MCF 10A (cell line): ENCODE measurements around the gene RNF175. TPM values are rescaled to one million over a fixed set of nuclear protein-coding genes. Genes with fewer than 3 reads are reported as not detected.

Experiments used
- BruUV-seq: library from RNA; stranded (reverse); fragments of 400-500 nt; replicated peaks from 2 replicates; lab custom pipeline; 2021; lab: Mats Ljungman, UMichigan
- CTCF ChIA-PET: fragments of 300-600 bp; sonication (Branson Sonifier 250); formaldehyde crosslinking; extraction: SDS; loops from one replicate; lab custom pipeline; 2021; ENCODE audit warnings: antibody characterized with exemption, inconsistent platforms; lab: Yijun Ruan, JAX
- POLR2A ChIA-PET: fragments of 300-600, 350-650 bp; sonication (Branson Sonifier 250); formaldehyde crosslinking; extraction: SDS; loops from one replicate; lab custom pipeline; 2020; ENCODE audit warnings: antibody characterized with exemption, inconsistent platforms; lab: Yijun Ruan, JAX
- DNase-seq: peaks from one replicate; pipeline ENCODE4 v3.0.0-alpha.2; 2018; ENCODE audit not compliant: unreplicated experiment
- H3K27ac Mint-ChIP-seq: one replicate; pipeline ENCODE4 v1.8.0; 2022; ENCODE audit warnings: mild to moderate bottlenecking, low read depth, mixed read lengths; ENCODE audit not compliant: unreplicated experiment
- H3K27me3 Mint-ChIP-seq: one replicate; pipeline ENCODE4 v1.8.0; 2022; ENCODE audit warnings: mixed read lengths; ENCODE audit not compliant: insufficient read depth, unreplicated experiment
- H3K36me3 Mint-ChIP-seq: one replicate; pipeline ENCODE4 v1.8.0; 2022; ENCODE audit warnings: mild to moderate bottlenecking, moderate library complexity, mixed read lengths; ENCODE audit not compliant: insufficient read depth, unreplicated experiment
- H3K4me1 Mint-ChIP-seq: one replicate; pipeline ENCODE4 v1.8.0; 2022; ENCODE audit warnings: mixed read lengths; ENCODE audit not compliant: insufficient read depth, unreplicated experiment
- H3K4me3 Mint-ChIP-seq: one replicate; pipeline ENCODE4 v1.8.0; 2022; ENCODE audit warnings: mild to moderate bottlenecking, moderate library complexity, mixed read lengths; ENCODE audit not compliant: unreplicated experiment
- H3K9me3 Mint-ChIP-seq: one replicate; pipeline ENCODE4 v1.8.0; 2022; ENCODE audit warnings: mixed read lengths; ENCODE audit not compliant: unreplicated experiment
- intact Hi-C: fragments of 100-400 bp; cut with micrococcal nuclease; formaldehyde crosslinking; loops from 2 replicates; pipeline ENCODE4 v1.14.1; 2022
- total RNA-seq: library from RNA; stranded (reverse); gene quantifications from 2 replicates; pipeline ENCODE4 v1.2.3, GENCODE V29; 2022
- TF ChIP-seq, protein P1 (sequence below): fragments of 200-600 bp; IDR thresholded peaks from one replicate; pipeline ENCODE4 v1.8.0; 2022; ENCODE audit warnings: antibody characterized with exemption, mild to moderate bottlenecking; ENCODE audit not compliant: unreplicated experiment

Gene RNF175
- total RNA-seq, 1 experiment from 2014 or later: 0.42 TPM

DNA sequence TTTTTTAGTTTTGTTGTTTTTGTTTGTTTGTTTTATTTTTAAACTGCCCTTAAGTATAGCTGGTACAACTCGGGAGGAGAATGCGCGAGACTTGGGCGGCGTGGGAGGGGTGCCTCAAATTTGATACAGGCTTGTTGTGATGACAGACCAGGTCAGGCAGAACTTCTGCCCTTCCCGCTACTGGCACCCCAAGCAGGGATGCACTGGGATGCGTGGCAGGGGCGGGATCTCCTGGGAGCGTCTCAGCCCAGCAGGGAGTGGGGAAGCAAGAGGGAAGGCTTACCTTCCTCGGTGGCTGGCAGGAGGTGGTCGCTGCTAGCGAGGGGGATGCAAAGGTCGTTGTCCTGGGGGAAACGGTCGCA lies 28.2 kb upstream of the RNF175 start:
- POLR2A ChIA-PET: no interaction called here
- H3K27me3 Mint-ChIP-seq: no peaks in the 10 kb centered on the region
- no peak overlapping the region for H3K27ac Mint-ChIP-seq
- CTCF ChIA-PET: interaction anchor here (0.6 to 3.5 kb wide), 4 partner anchors 424 to 717 kb away, joined by 3 to 23 read pairs (median 3); no protein-coding TSS in a partner anchor
- no peaks in the 10 kb centered on the region for H3K36me3 Mint-ChIP-seq
- no peak overlapping the region for H3K4me3 Mint-ChIP-seq
- no peaks in the 10 kb centered on the region for H3K4me1 Mint-ChIP-seq
- intact Hi-C loops: loop anchor here (5.0 kb wide), 1 partner anchor 764 kb away; the partner anchor contains the start of gene PLRG1
- no peak for DNase-seq
- TF ChIP-seq, protein P1, sequence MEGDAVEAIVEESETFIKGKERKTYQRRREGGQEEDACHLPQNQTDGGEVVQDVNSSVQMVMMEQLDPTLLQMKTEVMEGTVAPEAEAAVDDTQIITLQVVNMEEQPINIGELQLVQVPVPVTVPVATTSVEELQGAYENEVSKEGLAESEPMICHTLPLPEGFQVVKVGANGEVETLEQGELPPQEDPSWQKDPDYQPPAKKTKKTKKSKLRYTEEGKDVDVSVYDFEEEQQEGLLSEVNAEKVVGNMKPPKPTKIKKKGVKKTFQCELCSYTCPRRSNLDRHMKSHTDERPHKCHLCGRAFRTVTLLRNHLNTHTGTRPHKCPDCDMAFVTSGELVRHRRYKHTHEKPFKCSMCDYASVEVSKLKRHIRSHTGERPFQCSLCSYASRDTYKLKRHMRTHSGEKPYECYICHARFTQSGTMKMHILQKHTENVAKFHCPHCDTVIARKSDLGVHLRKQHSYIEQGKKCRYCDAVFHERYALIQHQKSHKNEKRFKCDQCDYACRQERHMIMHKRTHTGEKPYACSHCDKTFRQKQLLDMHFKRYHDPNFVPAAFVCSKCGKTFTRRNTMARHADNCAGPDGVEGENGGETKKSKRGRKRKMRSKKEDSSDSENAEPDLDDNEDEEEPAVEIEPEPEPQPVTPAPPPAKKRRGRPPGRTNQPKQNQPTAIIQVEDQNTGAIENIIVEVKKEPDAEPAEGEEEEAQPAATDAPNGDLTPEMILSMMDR: no peak
- BruUV-seq: no TSS peak
- H3K9me3 Mint-ChIP-seq: no peaks in the 10 kb centered on the region

DNA sequence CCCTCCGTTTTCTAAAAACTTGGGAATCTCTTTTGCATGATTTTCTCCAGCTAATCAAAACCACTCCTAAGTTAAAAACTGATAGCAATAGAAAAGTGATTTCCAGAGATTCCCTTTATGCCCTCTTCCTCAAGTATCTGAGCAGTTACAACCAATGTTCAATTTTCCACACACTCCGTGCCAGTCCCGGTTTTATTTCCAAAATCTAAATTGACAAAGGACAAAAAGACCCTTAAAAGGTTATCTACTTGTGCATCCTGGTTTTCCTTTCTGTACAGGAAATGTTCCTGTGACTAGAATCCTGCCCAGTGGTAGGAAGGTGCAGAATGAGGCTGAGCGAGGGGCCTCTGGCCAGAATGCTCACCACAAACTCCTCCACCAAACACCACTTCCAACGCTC lies 27.8 kb upstream of the RNF175 start:
- CTCF ChIA-PET: interaction anchor here (0.6 to 3.5 kb wide), 9 partner anchors 8 to 763 kb away, joined by 3 to 23 read pairs (median 5); partner anchors contain the start of gene PLRG1
- no peaks in the 10 kb centered on the region for H3K36me3 Mint-ChIP-seq
- DNase-seq: no peak
- no peak overlapping the region for H3K4me3 Mint-ChIP-seq
- TF ChIP-seq, protein P1: no peak
- H3K9me3 Mint-ChIP-seq: no peaks in the 10 kb centered on the region
- H3K4me1 Mint-ChIP-seq: peaks cover 3% of the 10 kb centered on the region
- H3K27ac Mint-ChIP-seq: no peak overlapping the region
- BruUV-seq: no TSS peak
- H3K27me3 Mint-ChIP-seq: no peaks in the 10 kb centered on the region
- POLR2A ChIA-PET: no interaction called here
- intact Hi-C loops: loop anchor here (5.0 kb wide), 1 partner anchor 765 kb away; the partner anchor contains the start of gene PLRG1

DNA sequence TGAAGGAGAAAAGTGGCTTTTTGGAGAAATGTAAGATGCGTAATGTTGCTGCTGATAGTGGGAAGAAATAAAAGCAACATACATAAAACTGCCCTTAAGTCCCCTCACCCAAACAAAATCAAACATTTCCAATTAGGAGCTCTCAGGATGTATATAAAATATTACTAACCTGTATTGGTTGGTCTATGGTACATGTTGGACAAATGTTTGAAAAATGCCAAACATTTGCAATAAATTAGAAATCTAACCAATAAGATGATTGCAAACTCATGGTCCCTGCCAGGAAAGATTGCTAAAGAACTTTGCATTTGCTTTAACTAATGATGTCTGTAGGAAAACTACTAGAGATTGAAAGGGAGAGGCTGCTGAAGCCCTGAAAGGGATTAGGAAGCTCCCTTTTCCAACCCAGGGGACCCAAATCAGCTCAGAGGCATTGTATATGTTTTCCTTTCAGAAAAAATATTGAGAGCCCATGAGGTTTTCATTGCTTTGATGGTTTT lies 27.3 kb upstream of the RNF175 start:
- no peaks in the 10 kb centered on the region for H3K36me3 Mint-ChIP-seq
- TF ChIP-seq, protein P1: no peak
- no peaks in the 10 kb centered on the region for H3K27me3 Mint-ChIP-seq
- ChIA-PET CTCF (interaction anchor here (0.5 to 3.9 kb wide), 20 partner anchors 9 to 763 kb away, joined by 3 to 39 read pairs (median 5); partner anchors contain the start of gene PLRG1), POLR2A (interaction anchor here (0.6 kb wide), 1 partner anchor 527 kb away, joined by 3 read pairs; no protein-coding TSS in a partner anchor)
- no peak overlapping the region for H3K27ac Mint-ChIP-seq
- no peaks in the 10 kb centered on the region for H3K9me3 Mint-ChIP-seq
- no peak for DNase-seq
- no peak overlapping the region for H3K4me3 Mint-ChIP-seq
- intact Hi-C loops: loop anchor here (5.0 kb wide), 1 partner anchor 765 kb away; the partner anchor contains the start of gene PLRG1
- no TSS peak for BruUV-seq
- peaks cover 8% of the 10 kb centered on the region for H3K4me1 Mint-ChIP-seq

DNA sequence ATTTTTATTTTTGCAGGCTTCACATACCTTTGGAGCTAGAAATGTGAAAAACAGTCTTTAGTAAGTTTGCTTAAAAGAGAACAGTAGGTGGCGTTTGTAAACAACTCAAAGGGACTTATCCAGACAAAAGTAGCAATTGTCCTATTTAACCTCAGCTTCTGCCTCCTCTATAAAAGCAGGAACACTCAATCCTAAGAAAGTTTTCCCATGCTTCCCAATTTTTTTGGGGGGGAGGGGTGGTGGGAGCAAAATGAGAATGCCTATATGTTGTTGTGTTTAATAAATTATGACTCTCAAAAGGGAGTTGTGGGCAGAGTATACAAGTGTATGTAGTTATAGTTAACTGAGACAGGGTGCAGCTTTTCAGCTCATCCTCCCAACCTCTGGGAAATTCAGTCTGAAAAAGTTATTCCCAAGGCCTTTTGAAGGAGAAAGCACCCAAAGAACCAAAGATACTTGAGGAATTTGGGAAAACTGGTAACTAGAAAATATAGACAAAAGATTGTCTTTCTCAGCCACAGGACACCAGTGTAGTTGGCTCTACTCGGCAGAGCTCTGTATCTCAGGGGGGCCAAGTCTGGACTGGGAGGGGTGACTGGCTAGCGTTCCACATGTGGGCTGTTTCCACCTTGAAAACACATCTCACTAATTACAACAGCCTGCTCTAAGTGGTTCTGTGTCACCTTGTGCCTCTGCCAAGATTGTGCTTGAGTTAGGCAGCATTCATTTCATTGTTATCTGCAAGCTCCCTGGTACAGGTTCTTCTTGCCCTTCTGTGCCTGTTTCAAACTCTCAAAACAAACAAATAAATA lies 26.3 kb upstream of the RNF175 start:
- Mint-ChIP-seq H3K27me3 (no peaks in the 10 kb centered on the region), H3K9me3 (no peaks in the 10 kb centered on the region), H3K36me3 (no peaks in the 10 kb centered on the region), H3K4me3 (no peak overlapping the region), H3K4me1 (peaks cover 13% of the 10 kb centered on the region), H3K27ac (no peak overlapping the region)
- BruUV-seq: no TSS peak
- TF ChIP-seq, protein P1: peak; percentile 47
- ChIA-PET CTCF (interaction anchor here (0.6 to 3.9 kb wide), 39 partner anchors 10 to 764 kb away, joined by 3 to 39 read pairs (median 4); partner anchors contain the start of gene PLRG1), POLR2A (interaction anchor here (0.6 to 1.3 kb wide), 8 partner anchors 9 to 666 kb away, joined by 3 read pairs; no protein-coding TSS in a partner anchor)
- DNase-seq: peak; percentile 49
- intact Hi-C loops: loop anchor here (1.0 to 5.0 kb wide), 4 partner anchors 528 to 766 kb away; partner anchors contain the start of gene PLRG1
